KMS-11 (cell line): ENCODE results near the gene SMURF1.

Experiments
- H2AFZ ChIP-seq: fragments of 200-600 bp; sonication (generic); 2 replicates; pipeline ENCODE4 v1.6.1; 2016; ENCODE audit warnings: antibody characterized with exemption, mixed run types, low read depth
- H3K27ac ChIP-seq: fragments of 200-600 bp; sonication (generic); 2 replicates; pipeline ENCODE4 v1.6.1; 2016; ENCODE audit warnings: mild to moderate bottlenecking, mixed run types
- H3K27me3 ChIP-seq: fragments of 200-600 bp; sonication (generic); 2 replicates; pipeline ENCODE4 v1.6.1; 2017; ENCODE audit warnings: mild to moderate bottlenecking, low read depth, mixed run types, moderate library complexity; ENCODE audit not compliant: insufficient read depth
- H3K36me3 ChIP-seq: fragments of 200-600 bp; sonication (generic); 2 replicates; pipeline ENCODE4 v1.6.1; 2017; ENCODE audit warnings: mild to moderate bottlenecking, mixed run types; ENCODE audit not compliant: insufficient read depth
- H3K4me1 ChIP-seq: fragments of 200-600 bp; sonication (generic); 2 replicates; pipeline ENCODE4 v1.6.1; 2016; ENCODE audit warnings: mild to moderate bottlenecking, low read depth, mixed run types; ENCODE audit not compliant: poor library complexity, severe bottlenecking
- H3K4me2 ChIP-seq: fragments of 200-600 bp; sonication (generic); 2 replicates; pipeline ENCODE4 v1.7.0; 2016; ENCODE audit warnings: mild to moderate bottlenecking, mixed run types
- H3K4me3 ChIP-seq: fragments of 200-600 bp; sonication (generic); IDR thresholded peaks from 2 replicates; pipeline ENCODE4 v1.6.1; 2017; ENCODE audit warnings: low read depth, low read length, mixed read lengths; ENCODE audit not compliant: insufficient read depth
- H3K79me2 ChIP-seq: fragments of 200-600 bp; sonication (generic); 2 replicates; pipeline ENCODE4 v1.6.1; 2016; ENCODE audit warnings: low read depth, mixed run types; ENCODE audit not compliant: insufficient read depth
- H3K9ac ChIP-seq: fragments of 200-600 bp; sonication (generic); 2 replicates; pipeline ENCODE4 v1.6.1; 2016; ENCODE audit warnings: mild to moderate bottlenecking, mixed run types
- H4K20me1 ChIP-seq: fragments of 200-600 bp; sonication (generic); 2 replicates; pipeline ENCODE4 v1.6.1; 2016; ENCODE audit warnings: mild to moderate bottlenecking, mixed run types; ENCODE audit not compliant: insufficient read depth
- CTCF ChIP-seq: fragments of 200-600 bp; sonication (generic); conservative IDR thresholded peaks from 2 replicates; pipeline ENCODE4 v1.6.1; 2017; ENCODE audit warnings: low read depth, mild to moderate bottlenecking, antibody characterized with exemption, low read length, moderate library complexity, mixed read lengths

SMURF1 gene

GRCh38 chr7:99122762-99123161 is 21.1 kb downstream of the SMURF1 start:
- Histone ChIP-seq H3K4me2 (no peak overlapping the region), H4K20me1 (peaks cover 8% of the 10 kb centered on the region; the same call in 1 of the 2 replicates), H3K4me3 (no peak overlapping the region), H3K79me2 (peaks cover 44% of the 10 kb centered on the region), H3K27me3 (no peaks in the 10 kb centered on the region), H2AFZ (no peak overlapping the region), H3K36me3 (no peaks in the 10 kb centered on the region), H3K9ac (no peak overlapping the region), H3K4me1 (no peaks in the 10 kb centered on the region), H3K27ac (no peak overlapping the region)
- TF ChIP-seq CTCF, result no peak

GRCh38 chr7:99121496-99122021 is 22.3 kb downstream of the SMURF1 start:
- H3K4me1 ChIP-seq, result no peaks in the 10 kb centered on the region
- H3K9ac ChIP-seq, result no peak overlapping the region
- H3K4me2 ChIP-seq, result no peak overlapping the region
- no peak overlapping the region for H3K4me3 ChIP-seq
- H3K36me3 ChIP-seq, result no peaks in the 10 kb centered on the region
- no peak for TF ChIP-seq CTCF
- no peak overlapping the region for H3K27ac ChIP-seq
- no peaks in the 10 kb centered on the region for H3K27me3 ChIP-seq
- peaks cover 38% of the 10 kb centered on the region for H3K79me2 ChIP-seq
- H2AFZ ChIP-seq, result no peak overlapping the region
- peaks cover 4% of the 10 kb centered on the region; the same call in 1 of the 2 replicates for H4K20me1 ChIP-seq

GRCh38 chr7:99120916-99121315 is 23.0 kb downstream of the SMURF1 start:
- Histone ChIP-seq H2AFZ (no peak overlapping the region), H3K9ac (no peak overlapping the region), H3K4me2 (no peak overlapping the region), H3K36me3 (no peaks in the 10 kb centered on the region), H3K4me3 (no peak overlapping the region), H3K27ac (no peak overlapping the region), H3K79me2 (peaks cover 43% of the 10 kb centered on the region), H3K27me3 (no peaks in the 10 kb centered on the region), H4K20me1 (peaks cover 4% of the 10 kb centered on the region; the same call in 1 of the 2 replicates), H3K4me1 (no peaks in the 10 kb centered on the region)
- TF ChIP-seq CTCF, result no peak

GRCh38 chr7:99120501-99120900 is 23.4 kb downstream of the SMURF1 start:
- Histone ChIP-seq H3K79me2 (peaks cover 43% of the 10 kb centered on the region), H4K20me1 (peaks cover 4% of the 10 kb centered on the region; the same call in 1 of the 2 replicates)

More at GRCh38 chr7:99120501-99120900, 23.4 kb downstream of the SMURF1 start:
- Histone ChIP-seq H3K27ac (no peak overlapping the region), H3K36me3 (no peaks in the 10 kb centered on the region), H2AFZ (no peak overlapping the region), H3K4me2 (no peak overlapping the region), H3K4me1 (no peaks in the 10 kb centered on the region), H3K27me3 (no peaks in the 10 kb centered on the region), H3K9ac (no peak overlapping the region), H3K4me3 (no peak overlapping the region)
- TF ChIP-seq CTCF, result no peak
